Measurements from ENCODE around the gene RHBDF1. TPM values are rescaled to one million over a fixed set of nuclear protein-coding genes. Genes with fewer than 3 reads are reported as not detected.

The RHBDF1 gene
- total and polyA plus RNA-seq, 9 of the 15 experiments (the other 6 are each of a cell fraction or from before 2014, with no cell fraction given) = 1.0 to 8.2 (median 4.2) TPM

- TF ChIP-seq CREB5 (CRISPR knock-in tag; IDR thresholded peaks at IDR 0.05) = no peak
- TF ChIP-seq SUPT5H (IDR thresholded peaks at IDR 0.05) = peak; percentile 33; the same call in 1 of the 2 replicates
- TF ChIP-seq FOXP4 (CRISPR knock-in tag; IDR thresholded peaks at IDR 0.05; ENCODE audit: borderline replicate concordance) = no peak
- TF ChIP-seq RBFOX2 (IDR thresholded peaks at IDR 0.05; ENCODE audit: low read depth, low read length) = peak; percentile 58
- TF ChIP-seq RBM22 (IDR thresholded peaks at IDR 0.05; ENCODE audit: low read depth, low read length, poor library complexity, severe bottlenecking) = peak; percentile 91
- TF ChIP-seq POLR2G (IDR thresholded peaks at IDR 0.05; ENCODE audit: low read depth, low read length) = peak; percentile 70
- peak; percentile 90 for TF ChIP-seq ZBTB33 (CRISPR knock-in tag; IDR thresholded peaks at IDR 0.05)
- no peak for TF ChIP-seq ARID3A (IDR thresholded peaks at IDR 0.05; ENCODE audit: borderline replicate concordance, low read depth, low read length)
Measured at GRCh38 chr16:86483-86952, 14.1 kb upstream of the RHBDF1 start (continued).
